ENCODE results near the gene GJD4. TPM values are rescaled to one million over a fixed set of nuclear protein-coding genes. Genes with fewer than 3 reads are reported as not detected.

The GJD4 gene
- total and polyA plus RNA-seq, 2 donors (not counting 3 experiments of a cell fraction or from before 2014, with no cell fraction given), result not detected

DNA sequence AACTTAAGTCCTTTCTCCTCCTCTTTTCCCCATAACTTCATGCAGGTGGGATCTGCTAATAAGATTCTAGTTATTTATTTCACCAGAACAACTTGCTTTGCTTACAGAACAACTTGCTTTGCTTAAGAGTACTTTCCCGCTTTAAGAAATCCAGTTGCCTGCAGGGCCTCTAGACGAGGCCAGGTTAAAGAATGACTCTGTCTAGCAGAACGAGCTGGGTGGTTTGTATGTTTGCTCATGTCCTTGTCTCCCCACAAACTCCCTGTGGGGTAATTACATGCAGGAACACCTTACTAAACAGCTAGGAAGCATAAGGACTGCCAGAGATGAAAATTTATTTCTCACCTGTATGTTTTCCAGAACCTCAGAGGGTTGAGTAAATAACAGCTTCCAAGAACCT is 45.8 kb downstream of the GJD4 start:
- dilution Hi-C loops (cut with MboI; ENCODE audit: extremely low pct_ligation_motif_present, low sequenced_read_pairs), result no loop called here
- no TSS peak for BruUV-seq (replicated peaks)

More for the DNA sequence above, 45.8 kb downstream of the GJD4 start:
- H3K27ac ChIP-seq (ENCODE audit: insufficient read depth, low read depth, low read length), result no peak overlapping the region
- TF ChIP-seq, protein P1, sequence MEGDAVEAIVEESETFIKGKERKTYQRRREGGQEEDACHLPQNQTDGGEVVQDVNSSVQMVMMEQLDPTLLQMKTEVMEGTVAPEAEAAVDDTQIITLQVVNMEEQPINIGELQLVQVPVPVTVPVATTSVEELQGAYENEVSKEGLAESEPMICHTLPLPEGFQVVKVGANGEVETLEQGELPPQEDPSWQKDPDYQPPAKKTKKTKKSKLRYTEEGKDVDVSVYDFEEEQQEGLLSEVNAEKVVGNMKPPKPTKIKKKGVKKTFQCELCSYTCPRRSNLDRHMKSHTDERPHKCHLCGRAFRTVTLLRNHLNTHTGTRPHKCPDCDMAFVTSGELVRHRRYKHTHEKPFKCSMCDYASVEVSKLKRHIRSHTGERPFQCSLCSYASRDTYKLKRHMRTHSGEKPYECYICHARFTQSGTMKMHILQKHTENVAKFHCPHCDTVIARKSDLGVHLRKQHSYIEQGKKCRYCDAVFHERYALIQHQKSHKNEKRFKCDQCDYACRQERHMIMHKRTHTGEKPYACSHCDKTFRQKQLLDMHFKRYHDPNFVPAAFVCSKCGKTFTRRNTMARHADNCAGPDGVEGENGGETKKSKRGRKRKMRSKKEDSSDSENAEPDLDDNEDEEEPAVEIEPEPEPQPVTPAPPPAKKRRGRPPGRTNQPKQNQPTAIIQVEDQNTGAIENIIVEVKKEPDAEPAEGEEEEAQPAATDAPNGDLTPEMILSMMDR (IDR thresholded peaks at IDR 0.05; ENCODE audit: extremely low read depth in 1 of 2, insufficient read depth in 1 of 2, low read depth in 1 of 2, low read length in 2 of 2), result no peak
- TF ChIP-seq MAX (IDR thresholded peaks at IDR 0.05; ENCODE audit: insufficient read depth, insufficient read length) (no peak), POLR2AphosphoS5 (IDR thresholded peaks at IDR 0.05; ENCODE audit: insufficient read depth, low read depth, low read length) (no peak), MYC (IDR thresholded peaks at IDR 0.05; ENCODE audit: low read depth, low read length) (no peak), POLR2A (IDR thresholded peaks at IDR 0.05; ENCODE audit: low read depth, low read length) (no peak), JUN (IDR thresholded peaks at IDR 0.05; ENCODE audit: borderline replicate concordance, insufficient read depth, insufficient read length, low read depth) (no peak), FOS (IDR thresholded peaks at IDR 0.05; ENCODE audit: borderline replicate concordance, insufficient read depth, low read length) (no peak), GATA2 (IDR thresholded peaks at IDR 0.05; ENCODE audit: insufficient read depth, insufficient read length, low read depth, low read length) (no peak), EZH2 (IDR thresholded peaks at IDR 0.05; ENCODE audit: borderline replicate concordance, low read depth, low read length, severe bottlenecking) (no peak)
- no peaks in the 10 kb centered on the region for H3K4me1 ChIP-seq (ENCODE audit: control insufficient read depth, extremely low read depth, insufficient read depth, low read length)
- no peak overlapping the region for H3K9ac ChIP-seq (replicated peaks; ENCODE audit: extremely low read depth, insufficient read depth, low read length)
- H3K36me3 ChIP-seq (ENCODE audit: control insufficient read depth in 2 of 2, extremely low read depth in 1 of 2, insufficient read depth in 2 of 2, low read length in 2 of 2), result no peaks in the 10 kb centered on the region
- no peaks in the 10 kb centered on the region for H3K9me3 ChIP-seq (replicated peaks; ENCODE audit: control insufficient read depth, insufficient read depth, low read length)
- intact Hi-C loops (cut with micrococcal nuclease), result no loop called here
- no peak overlapping the region for H3K4me2 ChIP-seq (ENCODE audit: insufficient read depth, low read length)
- no peak for DNase-seq (ENCODE audit: low read depth, low spot score)
- POLR2A ChIA-PET, result no interaction called here
- H4K20me1 ChIP-seq (replicated peaks; ENCODE audit: control insufficient read depth, extremely low read depth, insufficient read depth, low read length), result no peaks in the 10 kb centered on the region
- no peaks in the 10 kb centered on the region for H3K9me1 ChIP-seq (replicated peaks; ENCODE audit: control insufficient read depth, extremely low read depth, insufficient read depth, low read length)
- H2AFZ ChIP-seq (ENCODE audit: low read depth, low read length), result no peak overlapping the region
- CTCF ChIA-PET, result no interaction called here
- no peaks in the 10 kb centered on the region for H3K79me2 ChIP-seq (ENCODE audit: control insufficient read depth, insufficient read depth, low read length)
- peaks cover 3% of the 10 kb centered on the region in 2 experiments for H3K27me3 ChIP-seq (ENCODE audit: control insufficient read depth in 2 of 2, insufficient read depth in 2 of 2, low read length in 2 of 2)
- FAIRE-seq, result no peak
- H3K4me3 ChIP-seq (replicated peaks in 1 of 3; ENCODE audit: insufficient read depth in 1 of 3, low read depth in 1 of 3, low read length in 3 of 3), result no peak overlapping the region
